GM12873 (cell line): Measurements from ENCODE around the gene GALNT11.

Experiments used
- TF ChIP-seq, protein P1 (sequence below): IDR thresholded peaks from 2 replicates; pipeline ENCODE4 v1.5.1; 2012; ENCODE audit warnings: low read depth, mild to moderate bottlenecking, moderate library complexity, low read length, control low read depth; ENCODE audit not compliant: insufficient read depth; ENCODE audit errors: missing control alignments

GALNT11 gene

DNA sequence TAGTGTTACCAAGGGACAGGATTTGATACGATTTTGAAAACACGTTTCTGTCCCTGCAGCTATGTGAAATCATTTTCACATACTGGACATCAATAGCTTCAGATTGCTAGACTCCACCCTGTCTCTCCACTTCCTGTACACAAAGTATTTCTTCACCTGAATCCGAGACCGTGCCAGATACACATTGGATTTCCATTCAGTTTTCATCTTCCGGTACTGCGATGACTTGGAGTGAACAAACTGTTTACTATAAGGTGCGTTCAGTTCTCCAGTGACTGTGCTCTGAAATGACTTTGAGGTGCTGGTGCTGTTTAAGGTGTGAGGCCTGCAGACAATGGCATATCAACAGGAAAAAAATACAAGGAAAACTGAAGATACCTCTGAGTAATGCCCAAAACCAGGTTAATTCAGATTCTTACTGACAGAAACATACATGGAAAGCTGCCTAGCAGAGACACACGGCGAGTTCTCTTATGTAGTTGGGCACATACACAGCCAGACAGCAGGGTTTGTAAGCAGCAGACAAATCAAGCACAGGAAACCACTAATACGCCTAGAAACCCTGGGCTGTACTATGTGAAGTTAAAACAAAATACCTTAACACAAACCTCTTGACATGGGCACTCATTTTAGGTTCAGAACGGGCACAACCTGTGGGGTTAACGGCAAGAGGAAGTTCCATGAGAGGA is 119.2 kb downstream of the GALNT11 start:
- TF ChIP-seq, protein P1, sequence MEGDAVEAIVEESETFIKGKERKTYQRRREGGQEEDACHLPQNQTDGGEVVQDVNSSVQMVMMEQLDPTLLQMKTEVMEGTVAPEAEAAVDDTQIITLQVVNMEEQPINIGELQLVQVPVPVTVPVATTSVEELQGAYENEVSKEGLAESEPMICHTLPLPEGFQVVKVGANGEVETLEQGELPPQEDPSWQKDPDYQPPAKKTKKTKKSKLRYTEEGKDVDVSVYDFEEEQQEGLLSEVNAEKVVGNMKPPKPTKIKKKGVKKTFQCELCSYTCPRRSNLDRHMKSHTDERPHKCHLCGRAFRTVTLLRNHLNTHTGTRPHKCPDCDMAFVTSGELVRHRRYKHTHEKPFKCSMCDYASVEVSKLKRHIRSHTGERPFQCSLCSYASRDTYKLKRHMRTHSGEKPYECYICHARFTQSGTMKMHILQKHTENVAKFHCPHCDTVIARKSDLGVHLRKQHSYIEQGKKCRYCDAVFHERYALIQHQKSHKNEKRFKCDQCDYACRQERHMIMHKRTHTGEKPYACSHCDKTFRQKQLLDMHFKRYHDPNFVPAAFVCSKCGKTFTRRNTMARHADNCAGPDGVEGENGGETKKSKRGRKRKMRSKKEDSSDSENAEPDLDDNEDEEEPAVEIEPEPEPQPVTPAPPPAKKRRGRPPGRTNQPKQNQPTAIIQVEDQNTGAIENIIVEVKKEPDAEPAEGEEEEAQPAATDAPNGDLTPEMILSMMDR, result no peak

DNA sequence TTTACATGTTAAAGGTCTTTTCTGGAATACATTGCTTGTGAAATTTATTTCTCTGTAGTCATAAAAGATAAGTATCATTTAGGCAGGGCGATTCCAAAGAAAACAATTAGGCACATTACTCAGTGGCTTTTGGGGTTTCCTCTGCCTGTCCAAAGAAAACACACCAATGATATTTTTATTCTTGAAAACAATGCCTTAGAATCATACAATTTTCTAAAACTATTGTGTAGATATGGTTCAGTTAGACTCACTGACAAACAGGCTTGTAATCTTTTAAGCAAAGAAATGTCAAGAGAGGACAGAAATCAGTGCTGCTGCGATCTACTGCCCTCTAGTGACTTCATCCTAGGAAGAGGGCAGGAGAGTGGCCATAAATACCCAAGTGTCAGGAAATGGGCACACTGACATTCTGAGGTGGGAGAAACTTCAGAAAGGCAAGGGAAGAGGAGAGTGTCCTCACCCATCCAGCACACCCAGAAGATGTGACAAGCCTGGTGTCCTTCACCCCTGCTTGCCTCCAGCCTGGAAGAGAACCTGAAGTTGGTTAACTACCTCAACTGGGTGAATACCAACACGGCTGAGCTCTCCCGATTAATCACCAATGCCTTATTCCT is 120.5 kb downstream of the GALNT11 start:
- TF ChIP-seq, protein P1, result peak; percentile 51

DNA sequence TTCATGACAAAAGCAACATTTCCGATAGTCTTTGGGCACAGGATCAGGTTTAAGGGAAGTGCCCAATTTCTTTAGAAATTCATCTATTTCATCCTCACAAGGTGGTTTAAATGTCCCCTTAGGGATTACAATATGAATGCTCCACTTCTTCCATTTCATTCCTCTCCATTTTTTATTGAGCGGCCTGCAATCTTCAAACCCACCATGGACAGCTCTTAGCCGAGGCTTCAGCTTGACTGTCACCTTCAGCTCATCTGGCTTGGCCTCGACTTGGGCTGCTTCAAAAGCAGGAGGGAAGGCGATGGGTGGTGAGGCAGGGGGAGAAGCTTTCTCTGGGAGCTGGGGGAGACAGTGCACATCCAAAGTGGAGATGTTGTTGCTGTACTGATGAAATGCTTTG is 123.2 kb downstream of the GALNT11 start:
- TF ChIP-seq, protein P1, result no peak

DNA sequence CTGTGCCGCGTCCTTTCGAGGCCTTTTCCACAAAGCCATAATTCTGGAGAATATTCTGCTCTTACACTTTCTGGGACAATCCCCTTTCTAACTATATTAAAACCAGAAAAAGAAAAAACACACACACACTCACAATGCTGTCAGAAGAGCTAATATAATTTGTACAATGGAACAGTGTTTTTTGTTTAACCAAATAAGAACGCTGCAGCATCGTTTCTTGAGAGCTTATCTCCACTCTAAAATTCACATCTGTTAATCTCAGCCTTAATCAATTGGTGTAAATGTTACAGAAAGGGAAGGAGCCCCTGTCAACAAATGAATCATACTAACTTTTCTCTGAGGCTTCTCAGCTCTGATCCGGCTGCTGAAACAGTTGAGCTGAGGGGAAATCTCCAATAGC is 123.9 kb downstream of the GALNT11 start:
- TF ChIP-seq, protein P1, result no peak

DNA sequence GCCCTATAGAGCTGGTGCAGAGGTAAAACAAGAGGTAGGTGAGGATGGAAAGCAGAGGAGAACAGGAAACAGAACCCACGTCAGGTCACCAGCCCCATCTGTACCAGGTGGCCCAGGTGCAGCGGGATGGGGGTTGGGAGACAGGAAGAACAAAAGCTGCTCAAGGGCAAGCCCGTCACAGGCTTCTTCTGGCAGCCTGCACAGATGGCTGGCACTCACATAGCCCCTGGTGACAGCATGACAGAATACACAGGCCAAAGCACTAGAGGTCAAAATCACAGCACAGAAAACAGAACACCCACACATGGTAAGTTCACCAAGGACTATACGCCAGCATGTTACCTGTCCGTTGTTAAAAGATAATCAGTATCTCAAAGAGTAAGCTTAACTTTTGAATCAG is 126.8 kb downstream of the GALNT11 start:
- TF ChIP-seq, protein P1, result no peak

DNA sequence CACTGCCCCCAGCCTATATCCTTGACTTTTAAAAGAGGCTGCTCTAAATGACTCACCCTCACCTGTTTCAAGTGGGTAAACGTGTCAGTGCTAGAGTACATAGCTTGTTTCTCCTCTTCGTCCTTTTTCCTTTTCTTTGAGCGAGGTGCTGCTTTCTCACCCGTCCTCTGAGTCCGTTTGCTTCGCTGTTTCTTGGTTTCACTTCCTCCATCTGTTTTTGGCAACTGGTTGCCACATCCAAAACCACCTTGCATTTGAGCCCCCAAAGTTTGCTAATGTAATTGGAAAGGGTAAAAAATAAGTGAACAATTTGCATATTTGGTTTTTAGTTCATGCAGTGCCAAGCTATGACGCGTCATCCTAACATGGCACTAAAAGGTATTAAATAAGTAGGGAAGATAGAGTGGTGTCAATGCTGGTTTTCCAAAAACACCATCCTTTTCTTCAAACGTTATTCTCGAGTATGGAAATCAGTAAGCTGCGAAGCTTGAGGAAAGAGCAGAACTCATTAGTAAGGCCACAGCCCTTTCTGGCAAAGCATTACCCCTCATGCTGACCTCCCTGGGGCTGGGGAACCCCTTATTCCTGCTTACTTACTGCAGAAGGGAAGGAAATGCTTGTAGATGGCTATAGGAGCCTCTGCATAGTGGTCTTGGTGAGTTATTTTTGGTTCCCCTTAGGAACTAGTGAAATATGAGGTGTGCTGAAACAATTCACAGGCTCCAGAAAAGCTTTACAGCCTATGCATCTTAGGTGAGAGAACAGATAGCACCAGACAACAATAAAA is 133.5 kb downstream of the GALNT11 start:
- TF ChIP-seq, protein P1, result no peak

DNA sequence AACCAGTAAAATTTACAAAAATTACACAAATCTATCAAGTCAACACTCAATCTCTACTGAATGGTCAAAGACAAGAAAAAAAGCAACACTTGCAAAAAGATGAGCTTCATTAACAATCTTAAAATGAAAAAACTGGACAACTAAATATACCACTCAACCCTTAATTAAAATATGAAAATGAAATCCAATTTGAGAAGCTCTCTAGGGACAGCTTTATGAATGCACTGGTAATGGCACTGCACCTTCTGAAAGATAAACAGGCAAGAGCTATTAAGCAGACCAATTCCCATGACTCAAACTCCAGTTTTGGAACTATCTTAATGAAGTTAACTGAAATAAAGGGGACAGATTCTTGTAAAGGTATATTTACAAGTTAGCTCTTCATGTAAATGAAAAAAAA is 135.7 kb downstream of the GALNT11 start:
- TF ChIP-seq, protein P1, result no peak
